GM12892 (cell line): ENCODE results near the gene LEMD3.

Experiments
- DNase-seq: peaks from one replicate; pipeline ENCODE4 v3.0.0; 2011; ENCODE audit not compliant: insufficient read length
- FAIRE-seq: peaks from 2 replicates; lab custom pipeline; 2011; peaks lifted over from hg19 to GRCh38; lab: Jason Lieb, UNC
- POLR2A ChIP-seq: IDR thresholded peaks from 2 replicates; pipeline ENCODE4 v1.6.1; 2011; ENCODE audit warnings: low read depth, low read length, control low read depth
- POLR2AphosphoS5 ChIP-seq: IDR thresholded peaks from 2 replicates; pipeline ENCODE4 v1.6.1; 2011; ENCODE audit warnings: low read depth, low read length, control low read depth
- TAF1 ChIP-seq: IDR thresholded peaks from 2 replicates; pipeline ENCODE4 v1.6.1; 2011; ENCODE audit warnings: low read depth, mild to moderate bottlenecking, control low read depth, low read length, borderline replicate concordance

Gene LEMD3

DNA sequence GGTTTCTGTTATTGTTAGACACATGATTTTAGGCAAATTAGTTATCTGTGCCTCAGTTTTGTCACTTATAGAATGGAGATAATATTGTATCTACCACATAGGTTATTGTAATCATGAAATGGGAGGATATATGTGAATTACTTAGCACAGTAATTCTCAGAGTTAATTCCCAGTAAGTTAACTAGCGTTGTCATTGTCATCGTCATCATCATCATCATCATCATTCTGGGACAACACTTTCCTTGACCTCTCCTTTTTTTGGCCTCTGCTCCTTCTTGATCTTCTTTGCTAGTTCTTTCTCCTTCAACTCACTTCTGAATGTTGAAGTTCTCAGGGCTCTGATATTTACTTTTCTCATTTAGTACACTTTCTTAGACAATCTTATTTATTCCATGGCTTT, 122.9 kb downstream of the LEMD3 start:
- FAIRE-seq, result no peak
- no peak for TF ChIP-seq POLR2AphosphoS5
- no peak for TF ChIP-seq TAF1
- DNase-seq, result no peak

DNA sequence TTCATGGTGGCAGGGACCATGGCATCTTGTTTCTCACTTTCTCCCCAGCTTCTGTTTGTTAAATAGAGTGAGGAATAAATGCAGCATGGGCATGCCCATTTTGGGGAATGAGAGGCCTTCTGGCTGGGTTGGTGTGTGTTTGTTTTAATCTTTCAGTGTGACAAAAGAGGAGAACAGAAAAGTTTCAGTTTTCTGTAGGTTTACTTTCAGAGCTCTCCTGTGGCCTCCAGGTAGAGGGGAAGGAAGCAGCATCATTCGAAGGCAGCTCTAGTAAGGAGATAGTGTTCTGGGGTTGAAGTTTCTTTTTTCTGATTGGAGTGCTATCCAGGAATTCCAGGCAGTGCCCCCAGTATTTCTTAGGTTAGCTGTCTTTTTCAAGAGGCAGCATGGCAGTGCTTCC, 124.4 kb downstream of the LEMD3 start:
- no peak for FAIRE-seq
- DNase-seq, result no peak
- no peak for TF ChIP-seq POLR2A
- TF ChIP-seq POLR2AphosphoS5, result no peak
- no peak for TF ChIP-seq TAF1

DNA sequence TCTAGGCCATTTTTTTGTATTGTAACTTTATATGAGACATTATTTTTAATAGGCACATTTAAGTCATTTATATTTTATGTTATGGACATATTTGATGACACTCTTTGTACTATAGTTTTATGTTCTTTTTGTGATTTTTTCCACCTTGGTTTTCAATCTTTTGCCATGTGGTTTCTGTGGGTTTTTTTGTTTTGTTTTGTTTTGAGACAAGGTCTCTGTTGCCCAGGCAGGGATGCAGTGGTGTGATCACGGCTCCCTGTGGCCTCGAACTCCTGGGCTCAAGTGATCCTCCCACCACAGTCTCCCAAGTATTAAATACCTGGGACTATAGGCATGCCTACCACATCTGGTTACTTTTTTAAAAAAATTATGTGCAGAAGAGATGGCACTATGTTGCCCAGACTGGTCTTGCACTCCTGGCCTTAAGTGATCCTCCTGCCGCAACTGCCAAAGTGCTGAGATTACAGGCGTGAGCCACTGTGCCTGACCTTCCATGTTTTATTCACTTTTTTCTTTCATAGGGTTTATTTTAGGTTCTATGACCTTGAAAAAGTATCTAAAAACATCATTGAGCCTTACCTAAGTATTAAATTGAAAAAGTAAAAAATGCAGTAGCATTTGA, 125.4 kb downstream of the LEMD3 start:
- no peak for FAIRE-seq
- TF ChIP-seq TAF1 (no peak), POLR2AphosphoS5 (no peak), POLR2A (no peak)
- no peak for DNase-seq

DNA sequence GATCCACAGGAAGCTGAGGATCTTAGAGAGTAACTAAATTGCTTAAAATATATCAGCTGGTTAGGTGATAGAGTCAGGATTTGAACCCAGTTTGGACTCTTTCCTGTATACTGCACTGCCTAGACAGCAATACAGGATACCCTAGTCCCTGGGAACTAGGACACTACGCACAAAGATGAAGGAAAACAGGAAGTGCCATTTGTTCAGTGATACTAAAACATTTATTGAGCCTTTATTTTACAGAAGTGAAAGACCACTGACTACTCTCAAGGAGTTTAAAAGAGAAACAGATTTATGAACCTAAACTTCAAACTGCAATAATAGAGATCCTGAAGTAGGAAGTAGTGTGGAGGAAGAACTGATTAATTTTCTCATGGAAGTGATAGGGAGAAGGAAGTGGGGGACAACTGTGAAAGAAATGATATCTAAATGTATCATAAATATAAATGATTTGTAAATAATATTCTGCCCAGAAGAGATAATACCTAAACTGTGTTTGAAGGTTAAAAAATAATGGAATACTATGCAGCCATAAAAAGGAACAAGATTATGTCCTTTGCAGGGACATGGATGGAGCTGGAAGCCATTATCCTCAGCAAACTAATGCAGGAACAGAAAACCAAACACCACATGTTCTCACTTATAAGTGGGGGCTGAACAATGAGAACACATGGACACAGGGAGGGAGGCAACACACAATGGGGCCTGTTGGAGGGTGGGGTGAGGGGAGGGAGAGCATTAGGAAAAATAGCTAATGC, 127.3 kb downstream of the LEMD3 start:
- TF ChIP-seq TAF1 (no peak), POLR2A (no peak), POLR2AphosphoS5 (no peak)
- DNase-seq (no peak), FAIRE-seq (no peak)
